Stimulated activated CD4-positive, alpha-beta T cell treated with anti-CD3 and anti-CD28 coated beads, Interleukin-15, amount 100 ng/mL, for 48 hours (primary cell): ENCODE measurements around the gene SPAG5.
"Not testable (repeated sequence)": the region's sequence is repeated elsewhere in the genome, so short reads cannot be mapped to it uniquely, and the experiment has no call there.

ENCODE experiments used
- DNase-seq, 2 donors: peaks; one replicate each; pipeline ENCODE4 v3.0.0-alpha.2; 2020; ENCODE audit warnings: low read depth in 2 of 2

SPAG5 gene

DNA sequence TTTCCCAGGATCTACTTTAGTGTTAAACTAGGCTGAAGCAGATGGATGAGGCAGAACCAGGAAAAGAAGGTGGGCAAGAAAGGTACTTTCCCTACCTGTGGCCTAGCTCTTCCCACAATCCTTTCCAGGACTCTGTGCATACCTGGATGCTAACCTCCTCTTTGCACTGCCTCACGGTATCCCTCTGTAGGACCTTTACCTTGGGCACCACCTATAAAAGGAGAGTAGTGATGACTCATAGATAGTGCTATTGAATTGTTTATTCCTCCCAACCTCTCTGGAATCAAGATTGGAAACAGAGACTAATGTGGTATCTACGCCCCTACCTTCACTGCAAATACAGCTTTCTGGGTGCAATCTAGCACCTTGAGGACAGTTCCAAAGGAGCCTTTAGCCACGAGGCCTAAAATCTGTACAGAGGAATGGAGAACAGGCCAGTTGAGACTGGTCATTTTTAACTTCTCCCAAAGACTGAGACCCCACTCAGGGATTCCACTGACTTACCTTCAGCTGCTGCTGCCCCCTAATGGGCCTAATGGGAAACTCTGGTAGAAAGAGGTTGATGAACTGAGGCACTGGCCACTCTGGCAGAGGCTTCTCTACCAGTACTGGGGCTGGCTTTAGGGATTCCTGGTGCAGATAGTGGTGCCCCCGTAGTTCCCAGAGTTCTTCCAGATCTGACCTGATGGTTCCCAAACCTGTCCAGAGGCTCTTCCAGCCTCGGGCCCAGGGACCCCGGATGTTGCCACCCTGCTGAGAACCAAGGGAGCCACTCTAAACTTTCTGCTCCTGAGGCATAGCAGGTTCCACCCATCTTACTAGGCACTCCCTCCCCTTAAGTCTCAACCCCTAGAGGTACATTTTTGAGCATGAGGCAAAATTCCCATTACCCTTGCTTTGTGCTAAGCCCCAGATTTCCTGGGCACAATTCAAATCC, 14.4 kb upstream of the SPAG5 start:
- DNase-seq = no peak

DNA sequence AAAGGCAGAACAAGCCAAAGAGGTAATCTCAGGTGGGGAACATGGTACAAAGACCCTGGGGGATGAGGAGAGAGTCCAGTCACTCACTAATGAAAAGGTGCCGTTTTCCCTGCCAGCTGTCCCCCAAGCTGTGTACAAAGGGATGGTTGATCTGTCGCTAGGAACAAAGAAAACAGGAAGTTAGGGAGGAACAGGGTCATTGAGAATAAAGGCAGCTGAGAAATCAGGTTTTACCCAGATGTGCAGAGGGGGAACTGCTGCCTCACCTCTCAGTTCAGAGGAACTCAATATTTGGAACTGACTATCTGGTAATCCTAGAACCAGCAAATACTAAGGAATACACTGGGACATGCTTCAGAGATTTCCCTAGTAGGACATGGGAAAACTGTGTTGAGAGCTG, 13.7 kb upstream of the SPAG5 start:
- DNase-seq = no peak

DNA sequence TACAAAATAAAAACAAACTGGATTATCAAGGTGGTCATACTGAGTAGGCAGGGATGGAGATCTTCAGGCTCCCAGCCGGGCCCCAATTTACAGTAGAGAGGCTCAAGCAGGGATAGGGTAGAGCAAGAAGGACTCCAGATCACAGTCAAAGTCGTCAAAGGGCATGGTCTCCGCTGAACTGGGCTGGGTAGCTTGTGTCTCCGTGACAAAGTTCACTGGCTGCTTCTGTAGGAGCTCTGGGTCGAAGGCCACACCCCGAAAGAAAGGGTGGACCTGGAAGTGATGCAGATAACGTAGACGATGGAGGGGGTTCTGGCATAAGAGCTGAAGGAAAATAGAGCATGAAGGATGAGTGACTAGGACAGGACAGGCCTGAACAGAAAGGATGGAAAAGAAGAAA, 11.6 kb upstream of the SPAG5 start:
- DNase-seq = no peak

DNA sequence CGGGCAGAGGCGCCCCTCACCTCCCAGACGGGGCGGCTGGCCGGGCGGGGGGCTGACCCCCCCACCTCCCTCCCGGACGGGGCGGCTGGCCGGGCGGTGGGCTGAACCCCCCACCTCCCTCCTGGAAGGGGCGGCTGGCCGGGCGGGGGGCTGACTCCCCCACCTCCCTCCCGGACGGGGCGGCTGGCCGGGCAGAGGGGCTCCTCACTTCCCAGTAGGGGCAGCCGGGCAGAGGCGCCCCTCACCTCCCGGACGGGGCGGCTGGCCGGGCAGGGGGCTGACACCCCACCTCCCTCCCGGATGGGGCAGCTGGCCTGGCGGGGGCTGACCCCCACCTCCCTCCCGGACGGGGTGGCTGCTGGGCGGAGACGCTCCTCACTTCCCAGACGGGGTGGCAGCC, 5.2 kb upstream of the SPAG5 start:
- DNase-seq = not testable (repeated sequence)

DNA sequence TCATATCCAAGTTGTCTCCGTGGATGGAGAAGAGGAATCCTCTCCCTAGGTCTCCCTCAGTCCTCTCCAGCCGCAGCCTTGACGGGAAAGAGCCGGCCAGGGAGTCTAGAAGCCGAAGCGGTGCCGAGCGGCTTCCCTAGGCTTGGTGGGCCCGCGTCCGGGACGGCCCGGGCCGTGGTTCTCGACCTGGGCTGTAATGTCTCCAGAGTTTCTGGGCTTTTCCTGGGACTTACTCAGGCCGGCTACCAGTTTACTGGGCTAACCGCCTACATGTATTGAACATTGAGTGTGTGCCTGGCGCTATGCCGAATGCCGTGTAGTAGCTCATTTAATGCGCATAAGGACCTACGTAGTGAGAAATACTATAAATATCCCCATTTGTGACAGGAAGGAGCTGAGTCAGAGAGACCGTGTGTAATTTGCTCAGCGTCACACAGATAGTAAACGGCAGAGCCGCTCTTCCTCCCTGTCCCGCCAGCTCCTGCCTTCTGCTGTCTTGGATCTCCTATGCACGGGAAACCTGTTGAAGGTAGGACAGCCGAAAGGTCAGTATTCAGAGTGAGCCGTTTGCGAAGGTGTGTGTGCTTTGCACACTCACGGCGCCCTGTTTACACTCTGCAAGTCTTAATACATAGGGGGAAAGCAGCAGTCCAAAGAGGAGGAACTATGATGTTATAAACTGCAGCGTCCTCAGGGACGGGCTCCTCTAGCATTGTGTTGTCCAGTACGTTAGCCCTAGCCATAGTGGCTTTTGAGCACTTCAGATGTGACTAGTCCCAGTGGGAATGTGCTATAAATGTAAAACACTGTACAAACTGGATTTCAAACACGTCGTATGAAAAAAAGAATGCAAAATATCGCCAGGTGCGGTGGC, 723 bp upstream of the SPAG5 start:
- peak; percentile 61 to 63 for DNase-seq

DNA sequence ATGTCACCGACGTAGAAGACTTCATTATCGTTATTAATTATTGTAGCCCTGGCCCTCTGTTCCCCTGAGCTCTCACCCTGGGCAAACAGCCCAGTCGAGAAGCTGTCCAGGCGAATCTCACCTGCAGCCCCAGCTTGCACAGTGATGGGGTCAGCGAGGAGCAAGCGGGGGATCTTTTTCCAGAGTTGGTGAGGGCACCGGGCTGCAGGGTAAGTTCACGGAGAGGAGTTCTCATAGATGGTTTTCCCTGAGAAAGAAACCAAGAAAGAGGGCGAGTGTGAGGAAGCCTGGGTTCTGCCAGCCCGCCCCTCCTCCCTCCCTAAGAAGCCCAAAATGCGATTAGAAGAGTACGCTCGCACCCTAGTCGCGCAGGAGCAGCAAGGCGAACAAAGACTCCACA, 436 bp downstream of the SPAG5 start:
- DNase-seq = no peak

DNA sequence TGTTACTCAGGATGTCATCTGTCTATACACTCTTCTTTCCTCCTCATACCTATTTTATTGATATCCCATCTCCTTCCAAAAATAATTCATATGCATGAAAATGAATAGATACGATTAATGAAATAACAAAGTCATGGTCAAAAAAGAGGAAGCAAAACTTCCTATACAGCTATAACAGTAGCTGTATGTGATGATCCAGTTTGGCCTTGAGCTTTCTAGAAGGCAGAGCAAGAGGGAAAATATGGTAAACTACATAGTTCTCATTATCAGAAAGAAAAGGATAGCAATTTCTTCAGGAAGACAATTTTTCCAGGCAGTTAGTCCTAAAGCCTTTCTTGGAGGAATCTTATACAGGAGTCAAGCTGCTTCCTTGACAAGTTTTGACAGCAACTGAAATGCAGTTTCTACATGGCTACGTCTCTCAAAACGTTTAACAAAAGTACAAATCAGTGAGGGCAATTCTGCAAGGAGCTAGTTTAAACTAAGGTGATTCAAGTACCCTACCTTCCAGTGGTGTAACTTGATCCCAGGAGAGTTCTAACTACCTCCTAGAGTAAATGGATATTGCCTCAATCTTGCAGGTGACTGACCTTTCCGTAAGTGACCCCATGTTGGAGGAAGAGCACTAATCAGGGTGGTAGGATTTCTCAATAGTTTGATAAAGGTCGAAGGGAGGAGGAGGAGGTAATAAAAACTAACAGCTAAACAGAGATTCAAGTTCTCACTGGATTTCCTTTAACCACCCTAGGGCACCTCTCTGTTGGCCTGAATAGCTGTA, 1.0 kb downstream of the SPAG5 start:
- DNase-seq = no peak

DNA sequence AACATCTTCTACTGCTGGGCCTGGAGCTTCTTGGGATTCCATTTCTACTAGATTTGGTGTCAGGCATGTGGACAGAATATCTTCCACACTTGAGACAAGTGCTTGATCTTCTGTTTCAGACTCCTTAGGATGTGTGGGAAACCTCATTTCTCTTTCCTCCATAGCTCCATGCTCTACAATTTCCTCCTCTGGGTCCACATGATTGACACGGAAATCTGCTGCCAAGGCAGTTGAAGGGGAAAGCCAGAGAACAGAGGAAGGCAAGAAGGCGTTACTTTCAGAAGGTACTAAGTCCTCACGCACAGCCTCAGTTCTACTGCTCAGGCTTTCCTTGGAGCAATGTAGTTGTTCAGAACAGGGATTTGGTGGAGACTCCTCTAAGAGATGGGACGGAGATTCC, 6.6 kb downstream of the SPAG5 start:
- no peak for DNase-seq

DNA sequence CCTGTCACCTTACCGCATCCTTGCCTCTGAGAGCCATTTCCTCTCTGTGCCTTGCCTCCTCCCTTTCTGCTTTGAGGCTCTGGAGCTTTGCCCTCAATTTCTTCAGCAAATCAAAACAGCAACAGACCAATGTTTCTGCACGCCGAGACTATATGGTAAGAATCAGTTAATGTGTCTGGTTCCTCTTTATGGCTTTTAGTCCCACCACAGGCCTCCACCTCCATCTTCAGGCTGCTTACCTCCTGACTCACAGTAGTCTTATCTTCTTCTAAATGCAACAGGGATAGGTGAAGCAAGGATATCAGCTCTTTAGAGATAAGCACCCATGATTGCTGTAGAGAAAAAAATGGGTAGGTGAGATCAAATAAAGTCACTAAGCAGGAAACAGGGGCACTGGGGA, 13.0 kb downstream of the SPAG5 start:
- DNase-seq = no peak

DNA sequence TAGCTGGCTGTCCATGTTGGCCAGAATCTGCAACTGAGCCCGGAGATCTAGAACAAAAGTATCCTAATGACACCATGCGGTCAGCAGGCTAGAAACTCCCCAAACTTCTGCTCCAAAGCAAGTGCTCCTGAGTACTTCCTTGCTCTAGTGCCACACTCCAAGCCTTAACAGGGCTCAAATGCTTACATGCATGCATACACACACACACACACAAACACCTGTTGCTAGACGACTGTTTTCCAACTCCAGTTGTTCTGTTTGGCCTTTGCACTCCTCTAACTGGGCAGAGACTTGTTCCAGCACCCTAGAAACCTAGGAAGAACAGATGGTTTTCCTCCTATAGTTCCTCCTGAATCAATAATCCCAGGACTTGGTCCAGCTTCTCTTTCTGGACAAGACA, 14.4 kb downstream of the SPAG5 start:
- no peak for DNase-seq

DNA sequence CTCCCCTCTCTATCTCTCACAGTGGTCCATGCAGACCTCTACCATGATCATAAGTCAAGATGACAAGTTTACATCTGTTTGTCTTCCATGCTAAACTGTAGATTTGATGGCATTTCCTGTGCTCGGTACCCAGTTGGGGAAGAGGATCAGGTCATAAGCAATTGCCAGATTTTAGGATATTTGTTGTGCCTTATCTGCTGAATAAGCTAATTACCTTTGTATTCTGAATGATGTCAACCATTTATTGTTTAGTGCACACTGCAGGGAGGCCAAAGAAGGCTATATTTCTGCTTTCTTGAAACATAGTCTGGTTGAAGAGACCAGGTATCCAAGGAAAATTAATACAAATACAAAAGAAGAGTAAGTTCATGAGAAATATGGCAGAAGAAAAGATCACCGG, 16.3 kb downstream of the SPAG5 start:
- no peak for DNase-seq

DNA sequence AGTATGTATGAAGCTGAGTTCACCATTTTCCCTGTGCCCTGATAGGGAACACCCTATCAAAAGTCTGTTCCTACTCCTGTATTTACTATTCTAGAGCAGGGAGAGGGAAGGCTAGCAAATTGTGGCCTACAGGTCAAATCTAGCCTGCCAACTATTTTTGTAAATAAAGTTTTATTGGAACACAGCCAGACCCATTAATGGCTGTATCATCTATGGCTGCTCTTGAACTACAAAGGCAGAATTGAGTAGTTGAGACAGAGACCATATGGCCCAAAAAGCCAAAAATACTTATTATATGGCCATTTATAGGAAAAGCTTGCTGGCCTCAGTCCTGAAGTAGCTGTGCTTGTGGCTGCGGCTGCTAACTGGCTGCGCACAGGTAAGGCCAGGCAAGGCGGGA, 17.9 kb downstream of the SPAG5 start:
- no peak for DNase-seq

DNA sequence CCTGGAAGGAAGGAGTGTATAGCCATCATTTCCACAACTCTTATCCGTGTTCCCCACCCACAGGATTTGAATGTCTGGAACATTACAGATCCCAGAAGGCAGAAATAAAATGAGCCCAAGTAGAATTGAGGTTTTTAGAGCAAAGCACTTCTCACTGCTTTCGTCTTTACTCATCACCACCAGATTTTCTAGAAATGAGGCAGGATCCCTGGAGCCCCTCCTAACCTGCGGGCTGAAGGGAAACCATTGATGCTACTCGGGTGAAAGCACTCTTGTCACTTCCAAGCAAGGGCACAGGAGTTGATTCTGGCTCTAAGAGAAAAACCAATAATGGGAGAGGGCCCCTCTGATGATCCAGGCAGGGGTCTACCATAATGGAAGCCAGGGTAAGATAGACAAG, 19.3 kb downstream of the SPAG5 start:
- peak in 1 of 2 donors; percentile 36 for DNase-seq

DNA sequence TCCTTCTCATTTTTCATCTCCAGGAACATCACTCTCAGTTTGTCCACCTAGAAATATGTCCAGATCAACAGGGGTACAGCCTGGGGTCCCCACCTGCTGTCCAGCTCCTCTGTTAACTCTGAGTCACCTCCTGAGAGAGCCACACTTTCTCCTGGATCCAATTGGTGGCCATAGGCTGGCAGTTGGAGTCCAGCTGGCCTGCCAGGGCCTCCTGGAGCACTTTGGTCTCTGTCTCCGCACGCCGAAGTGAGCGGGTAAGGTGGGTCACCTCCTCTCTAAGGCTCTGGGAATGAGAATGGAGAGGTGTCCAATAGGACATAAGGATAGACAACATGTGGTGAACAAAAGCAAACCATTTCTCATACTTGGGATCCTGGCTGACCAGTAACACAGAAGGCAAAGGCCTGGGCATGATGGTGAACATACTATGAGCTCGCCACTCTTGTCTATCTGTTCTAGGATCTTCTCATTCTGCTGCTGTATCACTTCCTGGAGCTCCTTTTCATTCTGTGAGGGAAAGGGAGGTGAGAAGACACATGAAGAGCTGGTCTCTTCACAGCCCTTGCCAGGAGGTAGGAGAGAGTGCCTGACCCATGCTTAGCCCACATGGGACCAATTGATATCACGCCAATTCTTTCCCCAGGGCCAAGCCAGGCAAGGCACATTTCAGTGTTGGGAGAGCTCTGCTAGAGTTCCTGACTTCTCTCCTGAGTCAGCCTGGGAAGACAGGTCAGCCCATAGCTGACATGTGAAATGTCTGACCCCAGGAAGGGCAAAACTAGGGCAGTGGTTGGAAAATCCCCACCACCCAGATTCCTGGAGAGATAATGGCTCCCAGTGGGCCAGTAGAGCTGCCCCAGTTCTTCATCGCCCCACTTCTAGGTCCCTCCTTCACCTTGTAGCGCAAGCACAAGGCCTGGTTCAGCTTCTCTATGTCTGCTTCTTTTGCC, 20.3 kb downstream of the SPAG5 start:
- no peak for DNase-seq

DNA sequence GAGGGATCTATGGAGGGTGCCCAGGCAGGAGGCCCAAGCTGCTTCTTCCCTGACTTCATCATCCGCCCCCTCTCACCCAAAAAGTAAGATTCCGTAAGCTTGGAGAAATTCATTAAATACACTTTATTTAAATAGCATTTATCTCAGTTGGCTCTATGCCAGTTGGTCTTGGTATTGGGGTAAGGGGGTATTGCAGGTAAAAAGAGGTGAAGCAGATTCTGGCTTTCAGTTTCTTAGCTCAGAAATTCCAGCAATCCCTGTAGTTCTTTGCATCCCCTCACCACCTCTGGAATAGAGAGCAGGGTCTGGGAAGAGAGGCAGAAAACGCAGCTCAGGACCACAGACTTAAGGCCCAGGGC, 21.4 kb downstream of the SPAG5 start:
- no peak for DNase-seq

DNA sequence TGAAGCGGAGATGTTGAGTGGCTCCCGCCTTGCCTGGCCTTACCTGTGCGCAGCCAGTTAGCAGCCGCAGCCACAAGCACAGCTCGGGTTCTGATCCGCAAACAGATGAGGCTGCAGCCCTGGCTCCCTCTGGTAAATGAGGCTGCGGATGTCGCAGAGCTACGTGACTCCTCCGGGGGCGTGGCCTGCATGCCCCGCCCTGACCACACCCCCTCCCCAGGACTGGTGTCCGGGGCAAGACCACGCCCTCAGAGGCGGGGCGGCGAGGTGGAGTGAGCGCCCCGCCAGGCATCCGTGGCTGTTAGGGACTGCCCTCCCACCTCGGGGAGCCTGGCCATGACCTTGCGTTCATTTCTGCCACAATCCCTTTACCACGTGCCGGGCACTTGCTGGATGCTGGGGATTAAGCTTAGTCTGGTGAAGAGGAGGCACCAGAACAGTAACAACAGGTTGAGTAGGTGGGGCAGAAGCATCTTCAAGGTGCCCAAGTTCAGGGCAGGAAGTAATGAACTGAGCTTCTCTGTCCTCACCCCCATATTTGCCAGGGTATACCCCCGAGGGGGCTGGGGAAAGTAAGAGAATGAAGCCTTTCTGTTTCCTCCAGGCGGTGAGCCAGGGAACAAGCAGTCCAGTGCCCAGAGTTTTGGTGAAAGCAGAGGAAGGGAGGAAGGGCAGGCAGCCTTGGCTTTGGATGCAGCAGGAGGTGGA, 21.9 kb downstream of the SPAG5 start, which contains the start of gene ALDOC:
Gene ALDOC, minus strand, starts transcription at position 138 of the 708 bp plus-strand sequence. CDS start 1,363 bp downstream, outside the sequence.
- DNase-seq = peak; percentile 94 to 99

DNA sequence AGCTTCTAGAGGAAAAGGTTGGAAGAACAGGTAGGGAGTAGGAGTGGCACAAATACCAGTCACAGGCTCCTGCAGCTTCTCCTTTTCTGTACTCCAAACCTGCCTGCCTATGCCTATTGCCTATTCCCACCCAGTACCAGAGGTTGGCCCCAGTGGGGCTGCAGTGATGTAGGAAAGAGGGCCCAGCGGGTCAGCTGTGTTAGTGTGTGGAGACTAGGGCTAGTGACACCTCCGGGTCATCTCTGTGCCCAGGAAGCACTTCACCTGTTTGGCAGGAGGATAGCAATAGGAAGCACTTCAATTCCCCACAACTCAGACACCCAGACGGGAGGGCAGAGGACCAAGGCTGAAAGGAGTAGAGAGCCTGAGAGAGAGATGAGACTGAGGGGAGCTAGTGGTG, 22.8 kb downstream of the SPAG5 start:
- DNase-seq = not testable (repeated sequence)

DNA sequence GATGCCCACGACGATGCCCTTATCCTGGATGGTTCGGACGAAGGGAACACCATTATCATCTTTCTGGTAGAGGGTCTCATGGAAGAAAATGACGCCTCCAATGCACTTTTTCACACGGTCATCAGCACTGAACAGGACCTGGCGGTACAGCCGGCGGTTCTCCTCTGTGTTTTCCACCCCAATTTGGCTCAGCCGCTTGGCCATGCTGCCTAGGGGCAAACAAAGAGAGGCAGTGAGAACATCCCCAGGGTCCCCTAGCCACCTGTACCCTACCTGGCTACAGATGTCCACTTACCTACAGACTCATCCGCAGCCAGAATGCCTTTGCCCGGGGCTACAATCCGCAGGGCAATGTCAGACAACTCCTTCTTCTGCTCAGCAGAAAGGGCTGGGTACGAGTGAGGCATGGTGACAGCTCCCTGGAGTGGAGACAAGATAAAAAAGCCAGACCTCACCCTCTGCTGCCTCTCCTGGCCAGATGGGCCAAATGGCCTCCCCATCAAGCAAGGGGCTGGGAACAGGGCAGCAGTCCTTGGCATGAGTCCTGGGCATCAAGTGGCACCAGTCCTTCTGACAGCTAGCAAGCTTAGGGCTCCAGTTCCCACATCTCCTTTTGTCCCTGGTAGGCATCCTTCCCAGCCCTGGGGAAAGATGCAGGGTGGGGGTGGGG, 23.6 kb downstream of the SPAG5 start:
- no peak for DNase-seq

DNA sequence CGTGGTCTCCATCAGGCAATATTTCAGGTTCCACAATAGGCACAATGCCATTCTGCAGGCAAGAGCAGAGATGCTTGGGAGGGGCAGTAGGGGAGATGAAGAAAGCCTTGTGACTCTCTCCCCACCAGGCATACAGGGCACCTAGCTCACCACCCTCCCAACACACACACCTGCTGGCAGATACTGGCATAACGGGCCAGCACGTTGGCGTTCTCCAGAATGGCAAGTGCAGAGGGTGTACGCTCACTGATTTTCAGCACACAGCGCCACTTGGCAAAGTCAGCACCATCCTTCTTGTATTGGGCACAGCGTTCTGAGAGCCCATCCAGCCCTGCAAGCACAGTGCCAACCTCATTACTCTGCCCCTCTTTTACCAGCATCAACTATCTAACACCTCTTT, 24.3 kb downstream of the SPAG5 start:
- no peak for DNase-seq
